Activated CD8-positive, alpha-beta memory T cell treated with anti-CD3 and anti-CD28 coated beads, Interleukin-2, amount 50 U/mL, for 1 hour (primary cell): ENCODE data around the gene ECI2.
"Not testable (repeated sequence)": the region's sequence is repeated elsewhere in the genome, so short reads cannot be mapped to it uniquely, and the experiment has no call there.

Source experiments
- DNase-seq: peaks from one replicate; pipeline ENCODE4 v3.0.0-alpha.2; 2020; ENCODE audit errors: extremely low read depth

Gene ECI2

DNA sequence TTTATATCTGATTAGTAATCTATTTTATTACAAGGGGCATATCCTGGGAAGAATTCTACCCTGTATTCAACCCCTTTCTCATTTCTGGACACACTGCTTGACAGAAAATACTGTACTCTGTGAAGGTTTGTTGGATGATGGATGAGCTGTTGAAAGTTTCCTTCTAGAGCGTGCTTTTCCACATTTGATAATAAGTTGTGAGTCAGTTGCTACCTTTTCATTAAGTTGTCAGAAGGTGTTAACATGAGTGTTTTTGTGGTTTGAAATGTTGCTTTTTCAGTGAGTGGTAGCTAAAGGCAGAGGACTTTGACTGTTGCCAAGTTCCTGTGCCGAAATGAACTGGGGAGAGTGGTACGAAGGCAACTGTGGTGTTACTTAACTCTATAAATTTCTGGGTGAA, 3.9 kb upstream of the ECI2 start:
- DNase-seq = no peak

DNA sequence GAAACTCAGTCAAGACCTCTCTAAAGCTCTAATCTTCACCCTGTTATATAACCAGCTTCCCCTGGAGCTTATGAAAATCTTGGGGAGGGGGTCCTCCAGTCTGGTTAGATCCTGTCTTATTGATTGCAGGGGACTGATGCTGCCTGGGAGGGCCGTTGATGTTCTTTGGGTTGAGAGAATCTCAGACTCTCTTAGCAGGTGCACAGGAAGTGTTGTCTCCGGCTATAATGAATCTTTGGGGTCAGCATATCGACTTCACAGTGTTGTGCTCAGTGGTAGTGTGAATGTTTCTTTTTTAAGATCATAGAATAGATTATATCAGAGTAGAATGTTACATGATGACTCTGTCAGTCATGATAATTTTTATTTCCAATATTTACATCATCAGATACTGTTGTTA, 2.8 kb upstream of the ECI2 start:
- no peak for DNase-seq

DNA sequence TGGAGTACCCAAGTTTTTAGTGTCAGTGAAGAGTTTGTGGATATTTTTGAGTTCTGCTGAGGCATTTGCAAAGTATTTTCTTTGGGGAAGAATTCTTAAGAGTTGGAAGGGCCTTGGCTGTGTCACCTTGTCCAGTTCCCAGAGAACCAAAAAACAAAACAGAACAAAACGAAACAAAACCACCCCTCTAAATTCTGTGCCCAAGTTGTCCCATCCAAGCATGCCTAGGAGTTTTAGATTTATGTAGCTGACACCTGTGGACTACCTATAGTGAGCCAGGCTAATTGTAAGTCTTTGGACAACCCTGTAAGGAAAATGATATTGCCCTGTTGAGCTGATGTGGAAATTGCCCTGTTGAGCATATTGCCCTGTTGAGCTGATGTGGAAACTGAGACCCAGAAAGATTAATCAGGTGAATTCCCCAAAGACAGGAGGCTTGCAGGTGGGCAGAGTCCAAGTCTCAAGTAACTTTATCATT, 1.0 kb upstream of the ECI2 start:
- DNase-seq = no peak

DNA sequence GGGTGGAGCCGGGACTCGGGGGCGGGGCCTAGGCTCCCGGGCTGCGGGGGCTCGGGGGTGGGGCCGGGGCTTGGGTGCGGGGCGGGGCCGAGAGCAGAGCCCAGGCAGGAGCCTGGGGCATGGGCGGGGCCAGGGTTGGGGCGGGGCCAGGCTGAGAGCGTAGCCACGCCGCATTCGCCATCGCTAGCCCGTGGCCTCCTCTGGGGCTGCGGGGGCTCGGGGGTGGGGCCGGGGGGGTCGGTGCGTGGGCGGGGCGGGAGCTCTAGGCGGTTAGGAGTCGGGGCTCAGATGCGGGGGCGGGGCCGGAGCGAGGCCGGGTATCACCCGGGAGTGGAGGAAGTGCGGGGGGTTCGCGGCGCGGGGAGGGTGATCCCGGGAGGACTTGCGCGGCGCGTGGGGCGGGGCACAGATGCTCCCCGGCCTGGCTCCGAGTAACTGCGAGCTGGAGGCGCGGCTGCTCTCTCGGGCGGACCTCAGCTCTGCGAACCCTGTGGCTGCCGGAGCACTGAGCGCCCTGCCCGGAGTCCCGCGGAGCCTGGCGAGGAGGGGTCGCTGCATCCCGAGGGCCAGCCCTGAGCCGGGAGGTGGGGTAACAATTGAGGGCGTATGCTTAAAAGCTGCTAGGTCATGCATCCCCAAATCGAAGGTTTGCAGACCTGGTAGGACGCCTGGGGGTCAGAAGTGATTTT, 434 bp upstream of the ECI2 start:
- DNase-seq = peak; percentile 85

DNA sequence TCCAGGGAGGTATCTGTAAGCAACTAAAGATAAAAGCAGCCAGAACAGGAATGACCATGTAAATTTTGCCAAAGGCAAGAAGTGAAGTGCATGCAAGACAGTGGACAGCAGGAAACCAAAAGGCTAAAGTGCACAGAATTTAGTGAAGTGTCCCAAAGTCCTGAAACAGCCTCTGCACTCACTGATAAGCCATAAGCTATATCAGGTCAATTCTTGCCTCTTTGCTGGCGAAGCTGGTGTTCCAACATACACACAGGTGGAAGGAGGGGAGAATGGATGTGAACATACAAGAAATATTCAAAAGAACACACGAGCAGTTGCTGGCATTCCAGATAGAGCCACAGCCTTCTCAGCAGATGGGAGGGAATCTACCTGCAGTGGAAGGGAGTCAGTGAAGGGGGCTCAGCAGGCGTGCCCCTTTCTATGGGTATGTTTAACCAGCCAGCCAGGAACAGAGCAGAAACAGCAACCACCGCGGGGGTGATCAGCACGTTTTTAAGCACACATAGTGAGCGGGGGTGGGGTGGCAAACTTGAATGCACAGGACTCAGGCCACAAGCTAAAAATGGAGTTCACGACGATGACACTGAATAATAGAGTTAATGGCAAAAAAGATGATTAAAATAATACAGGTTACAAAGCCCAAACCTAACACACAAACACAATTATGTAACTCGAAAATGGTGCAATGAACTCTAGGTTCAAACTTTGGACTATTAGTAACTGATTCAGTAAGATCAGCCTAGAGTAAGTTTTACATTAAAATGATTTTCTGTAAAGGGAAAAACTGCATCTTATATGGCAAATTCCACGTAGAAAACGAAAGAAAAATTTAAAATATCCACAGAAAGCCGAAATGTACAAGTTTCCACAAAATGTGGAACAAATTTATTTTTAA, 1.2 kb downstream of the ECI2 start:
- no peak for DNase-seq

DNA sequence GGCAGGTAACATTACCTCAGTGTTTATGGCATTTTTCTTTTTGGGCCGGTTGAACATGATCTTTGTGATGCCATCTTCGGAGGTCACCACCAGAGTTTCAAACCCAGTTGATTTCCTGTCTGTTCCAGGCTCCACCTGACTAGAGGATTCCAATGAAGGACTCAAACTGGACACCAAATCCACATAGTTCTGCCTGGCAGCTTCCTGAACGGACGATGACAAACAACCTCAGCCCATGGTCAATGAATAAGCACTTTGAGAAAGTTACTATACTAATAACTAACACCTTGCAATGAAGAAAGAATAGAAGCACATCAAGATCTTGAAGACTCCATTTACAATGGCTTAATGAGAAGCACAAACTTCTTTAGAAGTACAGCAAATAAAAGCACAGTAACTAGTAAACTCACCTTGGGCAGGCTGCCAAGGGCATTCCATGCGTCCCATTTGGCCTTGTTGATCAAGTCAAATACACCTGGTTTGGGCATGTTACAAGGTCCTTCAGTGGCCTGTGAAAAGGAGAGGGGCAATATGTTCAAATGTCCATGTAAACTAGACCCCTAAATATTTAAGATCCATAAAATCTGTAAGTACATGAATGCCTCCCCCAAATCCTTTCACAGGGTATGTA, 4.9 kb downstream of the ECI2 start:
- no peak for DNase-seq

DNA sequence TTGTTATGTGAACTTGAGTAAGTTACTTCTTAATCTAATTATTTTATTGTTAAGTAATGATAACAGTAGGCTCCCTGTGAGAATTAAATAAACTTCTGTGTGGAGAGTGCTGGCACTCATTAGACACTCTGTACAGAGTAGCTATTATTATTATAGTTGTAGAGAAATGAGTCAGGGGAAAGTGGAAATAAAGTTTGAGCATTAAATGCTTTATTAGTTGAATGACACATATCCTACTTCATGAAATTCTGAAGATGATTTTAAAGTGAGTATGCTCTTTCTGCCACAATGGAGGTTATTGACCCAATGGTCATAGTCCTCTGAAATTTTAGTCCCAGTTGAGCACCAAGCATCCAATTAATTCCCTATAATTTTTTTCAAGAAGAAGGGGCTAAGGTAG, 5.9 kb downstream of the ECI2 start:
- no peak for DNase-seq

DNA sequence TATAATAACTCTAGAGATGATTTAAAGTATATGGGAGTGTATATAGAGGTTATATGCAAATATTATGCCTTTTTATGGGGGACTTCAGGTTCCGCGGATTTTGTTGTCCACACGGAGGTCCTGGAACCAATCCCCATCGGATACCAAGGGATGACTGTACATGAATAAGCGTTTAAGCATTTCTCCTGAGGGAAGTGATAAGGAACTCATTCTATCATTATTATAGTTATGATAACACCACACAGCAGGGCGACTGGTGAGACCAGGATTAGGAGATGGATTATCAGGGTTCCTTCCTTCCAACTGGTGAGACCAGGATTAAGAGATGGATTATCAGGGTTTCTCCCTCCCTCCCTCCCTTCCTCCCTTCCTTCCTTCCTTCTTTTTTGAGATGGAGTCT, 6.6 kb downstream of the ECI2 start:
- DNase-seq = no peak

DNA sequence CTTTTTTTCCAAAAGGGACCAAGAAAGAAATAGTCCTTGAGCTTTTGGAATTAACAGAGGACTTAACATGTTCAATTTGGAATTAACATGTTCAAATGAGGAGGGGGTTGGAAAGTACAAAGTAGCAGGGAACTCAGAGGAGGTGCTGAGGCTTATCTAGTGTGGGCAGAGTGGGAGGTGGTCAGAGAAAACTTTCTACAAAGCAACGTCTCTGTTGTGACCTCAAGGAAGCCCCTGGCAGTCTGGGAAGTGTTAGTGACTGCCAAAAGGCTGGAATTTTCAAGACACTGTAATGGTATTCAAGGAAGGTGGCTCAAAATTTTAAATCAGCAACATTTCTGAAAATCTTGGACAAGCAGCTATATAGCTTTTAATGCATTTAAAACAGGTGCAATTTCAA, 7.3 kb downstream of the ECI2 start:
- no peak for DNase-seq

DNA sequence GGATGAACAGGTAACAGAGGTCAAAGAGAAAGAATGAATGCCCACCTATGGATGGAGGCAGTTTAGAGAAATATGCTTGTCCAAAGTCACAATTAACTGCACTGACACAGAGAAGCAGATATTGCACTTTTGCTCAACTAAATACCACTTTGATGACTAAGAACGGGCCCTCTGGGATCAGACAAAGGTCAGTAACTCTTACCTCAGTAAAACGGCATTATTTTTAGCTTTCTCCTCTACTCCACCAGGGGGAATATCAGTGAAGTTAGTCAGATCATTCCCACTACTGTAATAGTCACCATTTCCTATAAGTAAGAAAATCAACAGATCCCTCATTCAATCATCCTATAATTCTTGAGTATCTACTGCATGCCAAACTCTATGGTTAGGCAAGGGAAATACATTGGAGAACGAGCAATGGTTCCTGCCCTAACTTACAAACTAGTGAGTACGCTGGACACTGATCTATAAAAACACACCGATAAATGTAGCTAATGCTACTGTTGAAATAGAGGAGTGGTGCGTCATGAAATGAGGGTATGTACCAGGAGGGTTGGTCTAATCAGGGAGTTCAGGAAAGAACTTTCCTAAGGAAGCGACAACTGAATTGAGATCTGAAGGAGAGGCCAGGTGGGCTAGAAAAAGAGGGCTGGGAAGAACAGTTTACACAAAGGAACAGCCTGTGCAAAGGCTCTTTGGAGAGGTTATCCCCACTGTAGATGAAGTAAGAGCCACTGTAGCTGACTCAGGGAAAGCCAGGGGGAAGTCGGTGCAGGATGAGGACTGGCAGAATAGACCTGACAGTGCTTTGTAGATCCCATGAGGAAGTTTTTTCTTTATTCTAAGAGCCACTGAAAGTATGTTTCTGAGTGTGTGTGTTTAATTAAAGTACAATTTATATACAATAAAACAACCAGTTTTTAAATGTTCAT, 9.2 kb downstream of the ECI2 start:
- DNase-seq = no peak

DNA sequence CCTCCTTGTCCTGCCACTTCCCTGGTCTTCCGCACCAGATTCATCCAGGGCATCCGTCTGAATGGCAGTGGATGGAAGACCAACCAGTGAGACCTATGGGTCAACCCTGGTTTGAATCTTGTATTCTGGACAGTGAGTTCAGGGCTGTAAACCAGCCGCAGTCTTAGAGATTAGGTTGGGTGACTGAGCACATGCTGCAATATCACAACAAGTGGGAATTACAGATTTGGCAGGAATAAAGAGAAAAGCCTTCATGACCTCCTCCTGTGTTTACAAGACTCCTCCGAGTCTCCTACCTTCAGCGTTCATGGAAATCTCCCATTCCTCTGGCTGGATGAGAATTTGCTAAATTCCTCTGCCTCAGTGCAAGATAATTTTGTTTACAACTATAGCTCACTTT, 9.9 kb downstream of the ECI2 start:
- no peak for DNase-seq

DNA sequence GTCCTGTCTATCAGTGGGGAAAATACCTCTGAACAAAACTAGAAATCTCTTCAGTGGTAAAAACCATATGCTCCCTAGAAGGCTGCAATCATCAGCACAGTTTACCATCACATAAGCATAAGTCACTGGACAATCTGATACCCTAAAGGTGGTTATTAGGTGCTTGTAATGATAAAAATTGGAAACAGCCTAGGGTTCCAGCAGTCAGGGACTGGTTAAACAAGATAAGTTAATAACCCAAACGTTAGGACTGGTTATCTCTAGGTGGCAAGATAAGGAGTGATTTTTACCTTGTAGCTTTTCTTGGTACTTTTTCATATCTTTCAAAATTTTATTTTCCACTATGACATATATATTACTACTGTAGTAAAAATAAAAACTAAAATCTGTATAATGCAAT, 11.0 kb downstream of the ECI2 start:
- DNase-seq = no peak

DNA sequence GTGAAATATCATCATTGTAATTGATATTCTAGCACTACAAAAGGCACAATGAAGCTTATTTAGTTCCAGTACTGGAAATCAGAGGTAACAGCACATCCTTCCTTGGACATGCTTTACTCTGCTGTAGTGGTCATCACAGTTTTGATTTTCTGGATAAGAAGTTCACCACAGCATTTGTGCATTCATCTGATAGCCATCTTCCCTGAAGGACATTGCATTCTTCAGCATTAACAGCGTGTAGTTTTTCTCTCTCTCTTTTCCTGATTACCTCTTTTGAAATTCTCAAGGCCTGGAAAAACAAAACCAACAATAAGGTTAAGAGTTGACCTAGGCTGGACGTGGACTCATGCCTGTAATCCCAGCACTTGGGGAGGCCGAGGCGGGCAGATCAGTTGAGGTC, 19.6 kb downstream of the ECI2 start:
- DNase-seq = no peak

DNA sequence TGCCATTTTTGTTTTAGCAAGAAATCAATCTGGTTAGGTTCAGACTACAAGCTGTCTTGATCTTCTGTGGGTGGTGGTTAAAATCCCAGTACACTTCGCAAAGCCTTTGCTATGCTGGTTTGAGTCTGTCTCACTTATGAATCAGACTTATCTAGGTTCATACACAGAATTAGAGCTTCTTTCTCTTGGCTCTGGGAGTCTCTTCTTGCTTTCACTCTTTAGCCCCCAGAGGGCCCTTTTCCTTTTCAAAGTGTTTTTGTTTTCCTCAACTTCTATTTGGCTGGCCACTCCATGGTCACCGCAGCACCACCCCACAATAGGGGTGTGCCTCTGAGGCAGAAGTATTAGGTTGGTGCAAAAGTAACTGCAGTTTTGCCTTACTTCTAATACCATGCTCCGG, 21.3 kb downstream of the ECI2 start:
- no peak for DNase-seq

DNA sequence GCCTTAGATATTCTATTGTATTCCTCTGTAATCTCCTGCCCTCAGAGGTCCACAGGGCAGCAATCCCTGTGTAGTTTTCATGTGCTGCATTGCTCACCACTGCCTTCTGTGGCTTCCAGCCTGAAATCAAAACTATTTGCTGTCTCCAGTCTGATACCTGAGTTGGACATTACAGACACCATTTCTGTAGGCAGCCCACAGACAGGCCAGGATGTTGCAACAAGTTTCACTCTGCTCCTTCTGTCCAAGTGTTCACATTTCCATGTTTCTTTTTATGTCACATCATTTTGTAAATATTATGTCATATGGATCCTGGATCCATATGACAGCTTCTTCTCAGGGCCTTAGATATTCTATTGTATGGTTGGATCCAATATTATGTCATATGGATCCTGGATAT, 21.7 kb downstream of the ECI2 start:
- no peak for DNase-seq

DNA sequence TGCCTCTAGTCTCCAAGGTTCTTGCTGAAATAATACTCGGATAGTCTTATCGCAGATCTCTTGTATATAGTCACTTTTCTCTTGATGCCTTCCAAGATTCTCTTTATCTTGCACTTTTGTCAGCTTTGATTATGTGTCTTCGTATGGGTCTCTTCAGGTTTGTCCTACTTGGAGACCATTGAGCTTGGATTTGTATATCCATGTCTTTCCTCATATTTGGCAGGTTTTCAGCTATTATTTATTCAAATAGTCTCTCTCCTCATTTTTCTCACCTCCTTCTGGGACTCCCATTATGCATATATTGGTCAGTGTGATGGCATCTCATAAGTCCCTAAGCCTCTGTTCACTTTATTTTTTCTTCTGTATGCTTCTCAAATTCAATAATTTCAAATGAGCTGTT, 23.0 kb downstream of the ECI2 start:
- DNase-seq = no peak

DNA sequence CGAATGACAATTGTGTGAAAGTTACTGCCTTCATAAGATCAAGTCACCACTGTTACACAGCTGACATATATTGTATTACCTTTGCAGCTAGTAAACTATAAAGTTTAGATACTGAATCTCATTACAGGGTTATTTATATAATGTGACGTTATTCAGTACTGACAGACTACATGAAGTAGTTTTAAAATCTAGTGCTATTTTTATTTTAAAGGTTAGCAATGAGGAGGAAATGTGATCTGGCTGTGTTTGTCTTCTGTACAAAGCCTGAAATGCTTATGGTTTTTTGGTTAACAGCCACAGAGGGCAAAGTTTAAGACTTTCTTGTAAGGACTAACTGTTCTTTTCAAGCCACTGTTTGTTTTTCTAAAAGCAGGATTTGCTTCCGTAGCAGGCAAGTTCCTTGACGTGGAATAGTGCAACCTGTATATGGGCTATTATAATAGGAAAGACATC, 26.0 kb downstream of the ECI2 start:
- not testable (repeated sequence) for DNase-seq

DNA sequence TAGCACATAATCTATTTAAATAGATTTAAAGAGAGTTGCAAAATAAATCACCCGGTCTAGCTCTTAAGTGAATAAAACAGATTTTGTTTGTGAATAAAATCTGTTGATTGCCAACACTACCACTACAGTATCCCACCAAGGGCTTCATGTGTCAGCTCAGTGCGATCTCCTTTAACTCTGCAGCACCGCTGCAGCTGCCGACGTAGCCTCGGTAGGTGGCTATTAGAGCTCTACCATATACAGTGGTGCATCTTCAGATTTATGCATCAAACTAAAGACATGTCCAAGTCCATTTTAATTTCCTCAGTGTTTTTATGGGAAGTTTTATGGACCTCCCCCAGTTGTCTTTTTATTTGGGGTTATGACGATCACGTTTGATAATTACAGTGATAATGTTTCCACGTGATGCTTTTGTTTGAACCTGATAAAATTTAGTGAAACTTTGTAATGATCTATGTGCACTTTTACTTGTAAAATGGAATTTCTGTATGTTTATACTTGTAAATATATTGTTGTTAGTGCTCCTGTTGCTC, 26.7 kb downstream of the ECI2 start:
- DNase-seq = no peak

DNA sequence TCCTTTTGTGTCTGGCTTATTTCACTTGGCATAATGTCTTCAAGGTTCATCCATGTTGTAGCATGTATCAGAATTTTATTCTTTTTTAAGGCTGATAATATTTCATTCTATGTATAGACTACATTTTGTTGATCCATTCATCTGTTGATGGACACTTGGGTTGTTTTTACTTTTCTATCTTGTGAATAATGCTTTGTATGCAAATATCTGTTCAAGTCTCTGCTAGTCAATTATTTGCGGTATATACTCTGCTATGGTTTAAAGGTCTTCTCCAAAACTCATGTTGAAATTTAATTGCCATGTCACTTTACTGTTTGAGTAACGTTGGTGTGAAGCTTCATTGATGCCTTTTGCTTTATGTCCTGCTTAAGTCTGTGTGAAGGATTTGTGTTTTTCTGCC, 27.5 kb downstream of the ECI2 start:
- DNase-seq = no peak

DNA sequence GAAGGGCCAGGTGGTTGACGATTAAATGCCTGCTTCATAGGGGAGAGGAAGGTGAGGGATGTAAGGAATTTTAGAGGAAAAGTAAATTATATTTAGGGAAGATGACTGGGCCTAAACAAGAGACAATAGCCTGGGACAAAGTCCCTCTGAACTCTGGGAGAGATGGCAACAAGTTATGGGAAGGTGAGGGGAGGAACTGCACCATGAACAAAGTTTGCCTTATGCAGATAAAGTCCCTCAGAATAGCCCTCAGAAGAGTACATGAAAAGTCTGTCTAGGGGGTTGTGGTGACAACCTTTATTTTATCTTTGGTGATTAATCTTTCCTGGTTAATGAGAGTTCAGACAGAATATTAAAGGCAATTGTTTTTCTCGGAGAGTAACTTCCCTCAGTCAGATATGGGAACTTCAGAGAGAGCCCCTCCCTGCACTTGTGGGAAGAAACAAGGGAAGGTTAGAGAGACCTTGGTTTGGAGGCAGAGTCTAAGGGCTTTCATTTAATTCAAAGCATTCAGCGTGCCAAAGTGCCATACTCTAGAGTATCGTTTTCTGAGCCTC, 29.3 kb downstream of the ECI2 start:
- DNase-seq = no peak

DNA sequence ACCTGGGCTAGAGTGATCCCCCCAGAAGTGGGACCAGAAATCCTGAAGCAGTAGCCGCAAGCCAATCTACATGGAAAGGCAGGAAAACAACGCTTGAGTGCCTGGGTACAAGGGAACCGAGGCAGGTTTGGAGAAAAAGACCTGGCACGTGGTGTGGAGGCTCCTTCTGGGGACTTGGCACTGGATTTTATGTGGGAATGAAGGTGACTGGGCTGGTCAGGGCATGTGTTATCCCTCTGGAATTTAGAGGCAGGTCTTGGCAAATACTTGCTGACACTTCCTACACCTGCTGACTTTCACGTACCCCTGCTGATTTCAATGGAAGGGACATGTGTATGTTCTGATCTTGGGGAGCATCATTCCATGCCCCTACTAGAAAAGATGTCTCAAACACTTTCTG, 31.4 kb downstream of the ECI2 start:
- no peak for DNase-seq
